Activated CD8-positive, alpha-beta memory T cell treated with anti-CD3 and anti-CD28 coated beads, Interleukin-2, amount 50 U/mL, for 1 hour (primary cell): ENCODE data around the gene BEST4.
"Not testable (repeated sequence)": the region's sequence is repeated elsewhere in the genome, so short reads cannot be mapped to it uniquely, and the experiment has no call there.

Experiments
- DNase-seq: peaks from one replicate; pipeline ENCODE4 v3.0.0-alpha.2; 2020; ENCODE audit errors: extremely low read depth

The BEST4 gene

GRCh38 chr1:44819608-44820327 is 31.8 kb upstream of the BEST4 start:
- peak; percentile 61 for DNase-seq

GRCh38 chr1:44819196-44819607 is 31.2 kb upstream of the BEST4 start:
- DNase-seq, result no peak

GRCh38 chr1:44817771-44818495 is 30.0 kb upstream of the BEST4 start:
- DNase-seq, result no peak

GRCh38 chr1:44817307-44817706 is 29.3 kb upstream of the BEST4 start:
- DNase-seq, result no peak

- DNase-seq, result not testable (repeated sequence)
These were observed 28.0 kb upstream of the BEST4 start for GRCh38 chr1:44815926-44816325.

GRCh38 chr1:44812822-44813543 is 25.0 kb upstream of the BEST4 start:
- DNase-seq, result no peak

GRCh38 chr1:44811234-44811633 is 23.3 kb upstream of the BEST4 start:
- no peak for DNase-seq

GRCh38 chr1:44810762-44811105 is 22.8 kb upstream of the BEST4 start:
- DNase-seq, result not testable (repeated sequence)

- DNase-seq, result no peak
These were observed 22.3 kb upstream of the BEST4 start for GRCh38 chr1:44810101-44810761.

- DNase-seq, result peak; percentile 87
These were observed 21.3 kb upstream of the BEST4 start for GRCh38 chr1:44808938-44809917.

- DNase-seq, result no peak
These were observed 20.3 kb upstream of the BEST4 start, which contains the start of gene BTBD19 for GRCh38 chr1:44808063-44808937. Gene BTBD19, plus strand, starts transcription at chr1:44808523. Its CDS starts 298 bp downstream, at chr1:44808821.

GRCh38 chr1:44807364-44808062 is 19.5 kb upstream of the BEST4 start:
- DNase-seq, result peak; percentile 96

GRCh38 chr1:44806704-44807363 is 18.9 kb upstream of the BEST4 start, which contains the start of gene DYNLT4:
Gene DYNLT4, minus strand, starts transcription at chr1:44807351. Its CDS starts 683 bp downstream, at chr1:44806668.
- DNase-seq, result no peak

GRCh38 chr1:44806025-44806703 is 18.2 kb upstream of the BEST4 start:
- DNase-seq, result no peak

- DNase-seq, result no peak
These were observed 17.5 kb upstream of the BEST4 start for GRCh38 chr1:44805311-44806024.

GRCh38 chr1:44803312-44804095 is 15.5 kb upstream of the BEST4 start:
- no peak for DNase-seq

- DNase-seq, result no peak
These were observed 15.0 kb upstream of the BEST4 start for GRCh38 chr1:44803062-44803311.
